Mucosa of descending colon (tissue), 3 donors: ENCODE data around the gene MARS1. TPM values are rescaled to one million over a fixed set of nuclear protein-coding genes. Genes with fewer than 3 reads are reported as not detected.

Experiments used
- ATAC-seq: fragments of 200-7000 bp; cut with Tn5 transposase; one replicate; pipeline ENCODE4 v1.9.1; 2020; ENCODE audit warnings: mild to moderate bottlenecking, moderate library complexity
- DNase-seq, 3 donors: peaks; one replicate each; pipeline ENCODE4 v3.0.0-alpha.2; 2020
- H3K36me3 ChIP-seq: fragments of 200-600 bp; one replicate; pipeline ENCODE4 v1.8.0; 2021; ENCODE audit warnings: low read depth, mild to moderate bottlenecking
- H3K4me1 ChIP-seq: fragments of 200-600 bp; one replicate; pipeline ENCODE4 v1.8.0; 2021; ENCODE audit warnings: low read depth, mild to moderate bottlenecking
- H3K4me3 ChIP-seq: fragments of 200-600 bp; one replicate; pipeline ENCODE4 v1.8.0; 2021; ENCODE audit warnings: mild to moderate bottlenecking
- H3K9me3 ChIP-seq: fragments of 200-600 bp; one replicate; pipeline ENCODE4 v1.8.0; 2021; ENCODE audit warnings: mild to moderate bottlenecking
- CTCF ChIP-seq: fragments of 200-600 bp; IDR thresholded peaks from one replicate; pipeline ENCODE4 v1.8.0; 2022; ENCODE audit warnings: antibody characterized with exemption, mild to moderate bottlenecking
- intact Hi-C, 2 donors: fragments of 100-400 bp; cut with DNase I in 1 of 2; cut with micrococcal nuclease in 1 of 2; formaldehyde crosslinking; loops; one replicate each; pipeline versions ENCODE4 v1.11.0 to v1.11.1; 2022; cut with DNase I, micrococcal nuclease
- total RNA-seq, 3 donors: library from RNA; stranded (reverse); fragmentation: NEBNext Ultra II Directional in 2 of 3; extraction: Animal tissue kit (Norgen Biotek cat#: 25700) in 2 of 3; gene quantifications; one replicate each; pipeline versions ENCODE4 v1.2.1 to v1.2.4, GENCODE V29; 2021 to 2023
- donor health status: DM: no; HTN: no; CAD: no; lungs with moderate emphysema.
- donor health status: DM: no; HTN: no; CAD: no.
- donor health status: DM: no; HTN: yes; CAD: no.

Gene MARS1
- total RNA-seq, 3 donors from 2014 or later, result 63.7 to 117 (median 94.7) TPM

DNA sequence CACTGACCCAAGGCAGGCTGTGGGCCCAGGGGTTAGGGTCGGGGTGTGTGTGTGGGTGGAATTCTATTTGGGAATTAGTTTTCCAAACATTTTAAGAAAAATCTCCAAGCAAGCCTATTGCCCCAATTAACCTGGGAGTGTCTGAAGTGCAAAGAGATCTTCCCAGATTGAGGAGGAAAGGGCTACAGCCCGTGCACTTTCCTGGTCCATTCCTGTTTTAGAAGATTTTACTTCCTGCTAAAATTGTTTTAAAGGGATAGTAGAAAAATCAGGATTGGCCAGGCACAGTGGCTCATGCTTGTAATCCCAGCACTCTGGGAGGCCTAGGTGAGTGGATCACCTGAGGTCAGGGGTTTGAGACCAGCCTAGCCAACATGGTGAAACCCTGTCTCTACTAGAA lies 53.8 kb downstream of the MARS1 start:
- H3K4me1 ChIP-seq, result peaks cover 20% of the 10 kb centered on the region
- no peak for TF ChIP-seq CTCF
- ATAC-seq (peak; percentile 62), DNase-seq (no peak)
- no peak overlapping the region for H3K4me3 ChIP-seq
- intact Hi-C loops, result no loop called here
- H3K36me3 ChIP-seq, result no peaks in the 10 kb centered on the region
- no peaks in the 10 kb centered on the region for H3K9me3 ChIP-seq

DNA sequence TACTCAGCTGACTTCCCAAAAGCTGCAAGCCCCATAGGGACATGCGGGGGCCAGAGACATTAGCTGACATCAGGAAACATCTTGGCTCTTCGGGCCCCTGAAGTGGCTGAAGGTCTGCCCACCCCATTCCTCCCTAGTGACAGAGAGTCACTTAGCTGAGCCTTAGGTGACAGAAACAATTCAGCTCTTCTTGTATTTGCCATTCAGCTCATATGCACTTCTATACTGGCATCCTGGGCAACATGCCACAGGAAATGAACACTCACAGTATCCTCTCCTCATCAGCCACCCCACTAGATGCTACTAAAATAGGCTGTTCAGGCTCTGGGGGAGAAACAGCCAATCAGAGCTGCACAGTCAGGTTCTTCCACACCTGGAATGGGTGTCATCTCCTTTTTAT lies 55.7 kb downstream of the MARS1 start:
- DNase-seq (no peak), ATAC-seq (no peak)
- Histone ChIP-seq H3K9me3 (no peaks in the 10 kb centered on the region), H3K36me3 (peaks cover 3% of the 10 kb centered on the region), H3K4me1 (peaks cover 18% of the 10 kb centered on the region), H3K4me3 (no peak overlapping the region)
- intact Hi-C loops, result no loop called here
- no peak for TF ChIP-seq CTCF

DNA sequence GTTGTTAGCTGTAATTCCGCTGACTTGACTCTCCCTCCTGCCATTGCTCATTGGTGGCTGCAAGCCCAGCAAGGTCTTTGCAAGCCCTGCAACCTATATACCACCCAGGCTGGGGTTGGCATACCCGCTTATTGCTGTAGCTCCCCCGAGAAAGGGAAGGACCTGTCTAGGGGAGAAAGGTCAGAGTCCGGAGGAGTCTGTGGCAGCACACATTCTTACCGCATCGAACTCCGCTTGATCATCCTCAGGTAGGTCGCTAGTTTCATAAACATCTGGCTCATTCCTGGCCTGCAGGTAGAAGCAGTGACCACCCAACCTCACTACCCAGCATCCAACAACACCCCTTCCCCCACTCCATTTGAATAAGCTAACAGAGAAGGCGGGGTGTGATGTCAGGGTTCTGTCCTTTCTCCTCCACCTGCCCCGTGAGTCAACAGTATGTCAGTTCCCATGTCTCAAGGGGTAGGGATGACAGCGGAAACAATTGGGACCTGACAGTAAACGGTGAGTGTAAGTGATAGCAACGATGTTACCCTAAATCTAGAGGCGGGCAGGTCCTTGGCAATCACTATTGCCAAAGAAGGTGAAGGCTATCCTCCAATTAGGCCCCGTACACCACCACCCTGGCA lies 58.1 kb downstream of the MARS1 start:
- Histone ChIP-seq H3K9me3 (no peaks in the 10 kb centered on the region), H3K4me1 (peaks cover 20% of the 10 kb centered on the region), H3K4me3 (peak overlapping the region; percentile 81), H3K36me3 (peaks cover 3% of the 10 kb centered on the region)
- DNase-seq (no peak), ATAC-seq (peak; percentile 30)
- no peak for TF ChIP-seq CTCF
- intact Hi-C loops, result no loop called here

DNA sequence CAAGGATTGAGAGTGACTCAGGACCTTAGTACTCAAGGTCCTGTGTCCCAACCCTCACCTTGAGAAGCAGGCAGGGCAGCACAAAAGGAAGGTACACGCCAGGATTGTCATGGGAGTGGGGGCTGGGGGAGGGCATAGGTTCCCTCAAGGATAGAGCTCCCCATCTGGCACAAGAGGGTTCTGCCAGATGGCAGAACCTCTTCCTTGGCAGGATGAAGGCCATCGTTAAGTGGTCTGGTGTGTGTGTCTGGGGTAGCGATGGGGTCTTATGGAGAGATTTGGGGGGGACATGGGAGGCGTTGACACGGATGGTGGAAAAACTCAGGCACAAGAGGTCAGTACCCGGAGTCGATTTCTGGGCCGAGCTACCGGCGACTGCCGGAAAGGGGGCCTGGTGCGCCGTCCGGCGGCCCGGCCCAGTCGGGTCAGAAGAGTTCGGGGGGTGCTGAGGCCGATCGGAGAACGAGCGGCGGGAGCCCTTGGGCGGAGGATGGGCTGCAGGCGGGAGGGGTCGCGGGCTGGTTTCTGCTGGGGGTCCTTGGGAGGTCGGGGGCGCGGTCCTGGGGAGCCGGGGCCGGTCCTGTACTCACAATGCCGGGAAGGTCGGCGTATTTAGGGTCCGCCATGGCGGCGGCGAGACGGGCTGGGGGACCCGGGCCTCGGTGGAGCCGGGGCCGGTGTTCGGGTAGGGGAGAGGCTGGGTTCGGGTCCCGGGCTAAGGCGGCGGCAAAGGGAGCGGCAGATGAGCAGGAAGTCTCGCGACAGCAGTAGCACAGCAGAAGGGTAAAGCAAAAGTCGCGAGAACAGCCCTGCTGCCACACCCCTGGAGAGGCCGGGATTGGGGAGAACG lies 58.8 kb downstream of the MARS1 start, which contains the start of gene DCTN2:
TSS of gene DCTN2 (minus strand) at position 755 of the 850 bp plus-strand sequence. CDS start at position 626, 129 bp downstream.
- no peaks in the 10 kb centered on the region for H3K9me3 ChIP-seq
- ATAC-seq, result peak; percentile 96
- TF ChIP-seq CTCF, result no peak
- intact Hi-C loops, result no loop called here
- H3K4me3 ChIP-seq, result peak within 1 kb of the TSS; percentile 81
- H3K36me3 ChIP-seq, result peaks cover 3% of the 10 kb centered on the region
- DNase-seq, result peak; percentile 95 to 97 (median 97)
- peaks cover 16% of the 10 kb centered on the region for H3K4me1 ChIP-seq

DNA sequence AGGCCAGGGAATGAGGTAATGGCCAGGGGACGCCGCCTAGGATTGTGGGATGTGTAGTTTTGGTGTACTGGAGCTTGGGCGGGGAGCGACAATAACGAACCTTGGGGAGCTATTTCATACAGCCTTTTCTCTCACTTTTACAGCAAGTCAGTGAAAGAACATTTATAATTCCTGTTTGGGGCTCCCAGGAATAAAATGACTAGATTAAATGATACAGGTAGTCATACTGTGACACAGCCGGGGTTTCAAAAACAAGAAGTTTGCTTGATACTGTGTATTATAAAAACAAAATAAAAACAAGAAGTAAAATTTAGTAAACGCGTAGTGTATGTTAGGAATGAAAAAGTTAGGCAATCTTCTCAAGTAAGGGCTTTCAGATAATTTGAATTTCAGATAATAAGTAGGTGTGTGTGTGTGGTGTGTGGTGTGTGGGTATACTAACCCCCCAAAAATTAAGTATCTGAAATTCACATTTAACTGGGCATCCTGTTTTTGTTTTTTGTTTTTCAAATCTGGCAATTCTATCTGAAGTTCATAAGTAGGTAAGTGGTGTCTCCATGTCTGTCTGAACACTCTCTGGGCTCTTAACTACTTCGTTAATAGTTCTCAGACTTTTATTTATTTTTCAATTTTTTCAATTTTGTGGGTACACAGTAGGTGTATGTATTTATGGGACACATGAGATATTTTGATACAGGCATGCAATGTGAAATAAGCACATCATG lies 59.6 kb downstream of the MARS1 start:
- intact Hi-C loops, result no loop called here
- H3K4me3 ChIP-seq, result peak overlapping the region; percentile 81
- peaks cover 3% of the 10 kb centered on the region for H3K36me3 ChIP-seq
- no peak for DNase-seq
- H3K9me3 ChIP-seq, result no peaks in the 10 kb centered on the region
- no peak for ATAC-seq
- no peak for TF ChIP-seq CTCF
- H3K4me1 ChIP-seq, result peaks cover 11% of the 10 kb centered on the region
